ENCODE measurements around the gene SETD1A. TPM values are rescaled to one million over a fixed set of nuclear protein-coding genes. Genes with fewer than 3 reads are reported as not detected.

Gene SETD1A
- total and polyA plus RNA-seq, 2 donors (not counting 1 experiment from before 2014, with no cell fraction given), result 1.4 to 3.5 TPM

GRCh38 chr16:30980959-30981358 lies 23.4 kb downstream of the SETD1A start:
- no peak for TF ChIP-seq EZH2 (IDR thresholded peaks at IDR 0.05; ENCODE audit: low read length, missing control alignments)
- TF ChIP-seq CTCF (conservative IDR thresholded peaks at IDR 0.05 in 1 of 2, IDR thresholded peaks at IDR 0.05 in 1 of 2; ENCODE audit: low read depth in 1 of 2, low read length in 2 of 2), result no peak
- Histone ChIP-seq H3K36me3 (ENCODE audit: control insufficient read depth, insufficient read depth, low read length) (peaks cover 24% of the 10 kb centered on the region), H3K27me3 (ENCODE audit: control insufficient read depth, insufficient read depth, low read length) (no peaks in the 10 kb centered on the region), H4K20me1 (ENCODE audit: control insufficient read depth, extremely low read depth, insufficient read depth, low read length) (no peaks in the 10 kb centered on the region), H2AFZ (ENCODE audit: low read length) (no peak overlapping the region), H3K9ac (ENCODE audit: insufficient read depth, low read length) (no peak overlapping the region), H3K4me2 (ENCODE audit: extremely low read depth, insufficient read depth, low read length) (no peak overlapping the region), H3K27ac (ENCODE audit: insufficient read depth, low read length) (no peak overlapping the region), H3K79me2 (ENCODE audit: control insufficient read depth, insufficient read depth, low read length) (no peaks in the 10 kb centered on the region), H3K4me3 (replicated peaks in 1 of 4; ENCODE audit: control extremely low read depth in 1 of 4, insufficient read depth in 1 of 4, low read depth in 3 of 4, low read length in 4 of 4) (no peak overlapping the region), H3K4me1 (ENCODE audit: control insufficient read depth, extremely low read depth, insufficient read depth, low read length) (peaks cover 9% of the 10 kb centered on the region), H3K9me3 (ENCODE audit: control insufficient read depth, insufficient read depth, low read depth, low read length) (no peaks in the 10 kb centered on the region)
- DNase-seq (ENCODE audit: low read depth in 2 of 2), result no peak

GRCh38 chr16:30982548-30983288 lies 25.2 kb downstream of the SETD1A start:
- H3K9ac ChIP-seq (ENCODE audit: insufficient read depth, low read length), result no peak overlapping the region
- H3K27me3 ChIP-seq (ENCODE audit: control insufficient read depth, insufficient read depth, low read length), result no peaks in the 10 kb centered on the region
- peaks cover 28% of the 10 kb centered on the region for H3K36me3 ChIP-seq (ENCODE audit: control insufficient read depth, insufficient read depth, low read length)
- H3K9me3 ChIP-seq (ENCODE audit: control insufficient read depth, insufficient read depth, low read depth, low read length), result no peaks in the 10 kb centered on the region
- TF ChIP-seq CTCF (conservative IDR thresholded peaks at IDR 0.05 in 1 of 2, IDR thresholded peaks at IDR 0.05 in 1 of 2; ENCODE audit: low read depth in 1 of 2, low read length in 2 of 2), result no peak
- no peak for TF ChIP-seq EZH2 (IDR thresholded peaks at IDR 0.05; ENCODE audit: low read length, missing control alignments)
- no peaks in the 10 kb centered on the region for H3K79me2 ChIP-seq (ENCODE audit: control insufficient read depth, insufficient read depth, low read length)
- no peak for DNase-seq (ENCODE audit: low read depth in 2 of 2)
- no peak overlapping the region for H3K27ac ChIP-seq (ENCODE audit: insufficient read depth, low read length)
- H3K4me1 ChIP-seq (ENCODE audit: control insufficient read depth, extremely low read depth, insufficient read depth, low read length), result peaks cover 11% of the 10 kb centered on the region
- no peak overlapping the region for H3K4me3 ChIP-seq (replicated peaks in 1 of 4; ENCODE audit: control extremely low read depth in 1 of 4, insufficient read depth in 1 of 4, low read depth in 3 of 4, low read length in 4 of 4)
- H4K20me1 ChIP-seq (ENCODE audit: control insufficient read depth, extremely low read depth, insufficient read depth, low read length), result no peaks in the 10 kb centered on the region
- no peak overlapping the region for H2AFZ ChIP-seq (ENCODE audit: low read length)
- no peak overlapping the region for H3K4me2 ChIP-seq (ENCODE audit: extremely low read depth, insufficient read depth, low read length)

DNA sequence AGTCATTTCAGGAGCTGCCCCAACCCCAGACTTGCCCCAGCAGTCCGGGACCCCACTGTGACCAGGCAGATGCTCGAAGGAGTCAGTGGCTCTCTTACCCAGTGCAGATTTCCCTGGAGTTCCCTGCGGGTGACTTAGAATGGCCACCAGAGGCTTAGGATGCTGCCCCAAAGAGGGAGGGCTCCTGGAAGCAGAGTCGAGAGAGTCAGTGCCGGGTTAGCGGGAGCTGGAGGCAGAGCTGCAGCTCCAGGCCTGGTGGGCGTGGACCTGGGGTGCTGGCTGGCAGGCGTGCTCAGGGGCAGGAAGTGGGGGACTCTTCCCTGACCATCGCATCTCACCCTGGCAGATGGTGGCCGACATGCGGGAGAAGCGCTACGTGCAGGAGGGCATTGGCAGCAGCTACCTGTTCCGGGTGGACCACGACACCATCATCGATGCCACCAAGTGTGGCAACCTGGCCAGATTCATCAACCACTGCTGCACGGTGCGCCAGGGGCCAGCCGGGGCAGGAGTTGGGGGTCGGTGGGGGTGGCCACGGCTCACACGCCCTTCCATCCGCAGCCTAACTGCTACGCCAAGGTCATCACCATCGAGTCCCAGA lies 25.8 kb downstream of the SETD1A start:
- Histone ChIP-seq H3K4me2 (ENCODE audit: extremely low read depth, insufficient read depth, low read length) (no peak overlapping the region), H3K27ac (ENCODE audit: insufficient read depth, low read length) (no peak overlapping the region)
- TF ChIP-seq EZH2 (IDR thresholded peaks at IDR 0.05; ENCODE audit: low read length, missing control alignments) (no peak), CTCF (conservative IDR thresholded peaks at IDR 0.05 in 1 of 2, IDR thresholded peaks at IDR 0.05 in 1 of 2; ENCODE audit: low read depth in 1 of 2, low read length in 2 of 2) (no peak)

More for the DNA sequence above, 25.8 kb downstream of the SETD1A start:
- H3K9ac ChIP-seq (ENCODE audit: insufficient read depth, low read length), result no peak overlapping the region
- H2AFZ ChIP-seq (ENCODE audit: low read length), result no peak overlapping the region
- no peaks in the 10 kb centered on the region for H3K79me2 ChIP-seq (ENCODE audit: control insufficient read depth, insufficient read depth, low read length)
- H3K36me3 ChIP-seq (ENCODE audit: control insufficient read depth, insufficient read depth, low read length), result peaks cover 28% of the 10 kb centered on the region
- peaks cover 11% of the 10 kb centered on the region for H3K4me1 ChIP-seq (ENCODE audit: control insufficient read depth, extremely low read depth, insufficient read depth, low read length)
- H3K9me3 ChIP-seq (ENCODE audit: control insufficient read depth, insufficient read depth, low read depth, low read length), result no peaks in the 10 kb centered on the region
- no peak for DNase-seq (ENCODE audit: low read depth in 2 of 2)
- H3K4me3 ChIP-seq (replicated peaks in 1 of 4; ENCODE audit: control extremely low read depth in 1 of 4, insufficient read depth in 1 of 4, low read depth in 3 of 4, low read length in 4 of 4), result no peak overlapping the region
- H4K20me1 ChIP-seq (ENCODE audit: control insufficient read depth, extremely low read depth, insufficient read depth, low read length), result no peaks in the 10 kb centered on the region
- no peaks in the 10 kb centered on the region for H3K27me3 ChIP-seq (ENCODE audit: control insufficient read depth, insufficient read depth, low read length)
